NCI-H1092 treated with DMSO at 0.1 percent for 48 hours (cell line): ENCODE measurements around the gene STYXL2.

Experiments used
- DNase-seq: peaks from one replicate; lab custom pipeline; 2025; lab: John Stamatoyannopoulos, UW

The STYXL2 gene

GRCh38 chr1:167136806-167137205 lies 42.9 kb downstream of the STYXL2 start:
- no peak for DNase-seq

- DNase-seq = no peak
Observed at GRCh38 chr1:167137332-167137781, 43.5 kb downstream of the STYXL2 start.

GRCh38 chr1:167137793-167138510 lies 44.1 kb downstream of the STYXL2 start:
- no peak for DNase-seq

GRCh38 chr1:167138703-167139102 lies 44.8 kb downstream of the STYXL2 start:
- no peak for DNase-seq

GRCh38 chr1:167141963-167142362 lies 48.1 kb downstream of the STYXL2 start:
- DNase-seq = no peak
